IMR-90 (cell line): ENCODE data around the gene CLDN7. TPM values are rescaled to one million over a fixed set of nuclear protein-coding genes. Genes with fewer than 3 reads are reported as not detected.
A peak's percentile ranks its signal among the peaks of the same experiment; 100 is the strongest.

Experiments used
- ATAC-seq: fragments of 200-7000 bp; cut with Tn5 transposase; 2 replicates; pipeline ENCODE4 v1.9.1; 2020; ENCODE audit warnings: low read depth, mild to moderate bottlenecking, moderate library complexity
- BruUV-seq: library from RNA; stranded (reverse); fragments of 400-500 nt; replicated peaks from 2 replicates; lab custom pipeline; 2021; lab: Mats Ljungman, UMichigan
- CTCF ChIA-PET: fragments of 300-600 bp; formaldehyde crosslinking; extraction: SDS; loops from one replicate; lab custom pipeline; 2021; ENCODE audit warnings: antibody characterized with exemption; lab: Yijun Ruan, JAX
- POLR2A ChIA-PET: fragments of 300-600 bp; sonication (Branson Sonifier 250); formaldehyde crosslinking; loops from one replicate; lab custom pipeline; 2022; ENCODE audit warnings: antibody characterized with exemption; ENCODE audit not compliant: unreplicated experiment; lab: Charles Lee
- DNase-seq: peaks from one replicate; pipeline ENCODE4 v3.0.0; 2013
- H2AFZ ChIP-seq: replicated peaks from 2 replicates; pipeline ENCODE3; 2013; ENCODE audit warnings: low read length, mild to moderate bottlenecking; ENCODE audit not compliant: poor library complexity
- H2AK5ac ChIP-seq: 2 replicates; pipeline ENCODE4 v1.6.1; 2013; ENCODE audit warnings: low read depth, low read length, inconsistent platforms
- H2AK9ac ChIP-seq: replicated peaks from 2 replicates; pipeline ENCODE3; 2013; ENCODE audit warnings: mild to moderate bottlenecking, low read depth, low read length, moderate library complexity; ENCODE audit not compliant: poor library complexity
- H2BK120ac ChIP-seq: 2 replicates; pipeline ENCODE4 v1.6.1; 2013; ENCODE audit warnings: low read depth, low read length, inconsistent platforms
- H2BK15ac ChIP-seq: 3 replicates; pipeline ENCODE4 v1.6.1; 2013; ENCODE audit warnings: low read depth, low read length, inconsistent platforms
- H2BK20ac ChIP-seq: 2 replicates; pipeline ENCODE4 v1.6.1; 2013; ENCODE audit warnings: low read depth, mild to moderate bottlenecking, inconsistent platforms, low read length, moderate library complexity
- H2BK5ac ChIP-seq: 2 replicates; pipeline ENCODE4 v1.6.1; 2013; ENCODE audit warnings: mild to moderate bottlenecking, low read depth, low read length, inconsistent platforms; ENCODE audit not compliant: poor library complexity, severe bottlenecking
- H3K14ac ChIP-seq: replicated peaks from 2 replicates; pipeline ENCODE4 v1.6.1; 2013; ENCODE audit warnings: low read depth, low read length, inconsistent platforms
- H3K18ac ChIP-seq: 2 replicates; pipeline ENCODE4 v1.6.1; 2013; ENCODE audit warnings: low read depth, low read length, control low read depth
- H3K23ac ChIP-seq: 2 replicates; pipeline ENCODE4 v1.6.1; 2013; ENCODE audit warnings: low read depth, low read length, inconsistent platforms
- H3K27ac ChIP-seq: 2 replicates; pipeline ENCODE4 v1.5.1; 2013; ENCODE audit warnings: mild to moderate bottlenecking, control low read depth, low read length; ENCODE audit not compliant: insufficient read depth
- H3K27me3 ChIP-seq: 2 replicates; pipeline ENCODE4 v1.6.1; 2013; ENCODE audit warnings: low read length; ENCODE audit not compliant: control insufficient read depth, insufficient read depth
- H3K36me3 ChIP-seq: 2 replicates; pipeline ENCODE4 v1.6.1; 2013; ENCODE audit warnings: low read length, mixed read lengths; ENCODE audit not compliant: control insufficient read depth, insufficient read depth
- H3K4ac ChIP-seq: 2 replicates; pipeline ENCODE4 v1.6.1; 2013; ENCODE audit warnings: low read depth, low read length, inconsistent platforms
- H3K4me1 ChIP-seq: 2 replicates; pipeline ENCODE4 v1.6.1; 2013; ENCODE audit warnings: low read length, mixed read lengths; ENCODE audit not compliant: control insufficient read depth, insufficient read depth
- H3K4me2 ChIP-seq: 2 replicates; pipeline ENCODE4 v1.6.1; 2013; ENCODE audit warnings: low read depth, mild to moderate bottlenecking, control low read depth, low read length, moderate library complexity
- H3K4me3 ChIP-seq: 2 replicates; pipeline ENCODE4 v1.5.1; 2013; ENCODE audit warnings: low read depth, mild to moderate bottlenecking, control low read depth, low read length, moderate library complexity; ENCODE audit not compliant: insufficient read depth
- H3K56ac ChIP-seq: 2 replicates; pipeline ENCODE4 v1.6.1; 2013; ENCODE audit warnings: low read length, inconsistent platforms; ENCODE audit not compliant: insufficient read depth; ENCODE audit errors: extremely low read depth
- H3K79me1 ChIP-seq, 2 experiments: 2 replicates each; pipeline ENCODE4 v1.6.1; 2013; ENCODE audit warnings: low read length in 2 of 2, inconsistent platforms in 1 of 2, low read depth in 1 of 2
- H3K9ac ChIP-seq: 2 replicates; pipeline ENCODE4 v1.6.1; 2013; ENCODE audit warnings: low read depth, low read length, control low read depth
- H3K9me1 ChIP-seq: 2 replicates; pipeline ENCODE4 v1.6.1; 2013; ENCODE audit warnings: low read length, inconsistent platforms; ENCODE audit not compliant: insufficient read depth
- H3K9me3 ChIP-seq: 2 replicates; pipeline ENCODE4 v1.6.1; 2013; ENCODE audit warnings: low read length; ENCODE audit not compliant: control insufficient read depth, insufficient read depth
- H4K20me1 ChIP-seq: 2 replicates; pipeline ENCODE4 v1.6.1; 2013; ENCODE audit warnings: low read length, inconsistent platforms; ENCODE audit not compliant: insufficient read depth
- H4K5ac ChIP-seq: 2 replicates; pipeline ENCODE4 v1.6.1; 2013; ENCODE audit warnings: mild to moderate bottlenecking, low read depth, low read length, control low read depth
- H4K8ac ChIP-seq, 2 experiments: 2 replicates each; pipeline ENCODE4 v1.6.1; 2013; ENCODE audit warnings: low read depth in 2 of 2, low read length in 2 of 2, control low read depth in 1 of 2, inconsistent platforms in 1 of 2
- H4K91ac ChIP-seq: 2 replicates; pipeline ENCODE4 v1.6.1; 2013; ENCODE audit warnings: low read depth, low read length, inconsistent platforms; ENCODE audit not compliant: insufficient read depth
- CEBPB ChIP-seq: IDR thresholded peaks from 2 replicates; pipeline ENCODE4 v1.6.1; 2012; ENCODE audit warnings: low read depth, low read length, improper control_type of control experiment
- ELK1 ChIP-seq: fragments of 150-350 bp; IDR thresholded peaks from 2 replicates; pipeline ENCODE4 v1.6.1; 2016; ENCODE audit warnings: low read depth, mild to moderate bottlenecking, low read length, moderate library complexity, borderline replicate concordance
- FOS ChIP-seq: fragments of 150-350 bp; IDR thresholded peaks from 2 replicates; pipeline ENCODE4 v1.6.1; 2016; ENCODE audit warnings: low read depth, low read length
- MAFK ChIP-seq: IDR thresholded peaks from 2 replicates; pipeline ENCODE4 v1.6.1; 2012; ENCODE audit warnings: low read depth, low read length, improper control_type of control experiment
- MXI1 ChIP-seq: IDR thresholded peaks from 2 replicates; pipeline ENCODE4 v1.6.1; 2012; ENCODE audit warnings: low read depth, mild to moderate bottlenecking, low read length, moderate library complexity, borderline replicate concordance
- NFE2L2 ChIP-seq: fragments of 150-350 bp; IDR thresholded peaks from 2 replicates; pipeline ENCODE4 v1.6.1; 2016; ENCODE audit warnings: low read depth, mild to moderate bottlenecking, low read length
- RCOR1 ChIP-seq: IDR thresholded peaks from 2 replicates; pipeline ENCODE4 v1.6.1; 2012; ENCODE audit warnings: mild to moderate bottlenecking, low read length, improper control_type of control experiment; ENCODE audit not compliant: insufficient replicate concordance
- RFX5 ChIP-seq: IDR thresholded peaks from 2 replicates; pipeline ENCODE4 v1.8.0; 2012; ENCODE audit warnings: low read depth, mild to moderate bottlenecking, low read length, moderate library complexity
- SMC3 ChIP-seq: fragments of 150-350 bp; IDR thresholded peaks from 2 replicates; pipeline ENCODE4 v1.6.1; 2016; ENCODE audit warnings: low read depth, mild to moderate bottlenecking, antibody characterized with exemption, low read length, moderate library complexity
- USF2 ChIP-seq: fragments of 150-350 bp; IDR thresholded peaks from 2 replicates; pipeline ENCODE4 v1.6.1; 2017; ENCODE audit warnings: mild to moderate bottlenecking, antibody characterized with exemption, low read length, low read depth
- WGBS, 2 experiments: methylation state at CpG; one replicate each; pipeline versions ENCODE4 v1.1.5 to v1.1.7; 2013; ENCODE audit warnings: missing lambda C conversion rate in 2 of 2; ENCODE audit not compliant: insufficient read length in 1 of 2; ENCODE audit errors: extremely low coverage in 2 of 2; 5-methylcytosine and 5-hydroxymethylcytosine counted together
- dilution Hi-C: fragments of 300-500 bp; cut with HindIII; formaldehyde crosslinking; loops from one replicate; pipeline ENCODE4 v1.14.3; 2018; ENCODE audit warnings: low sequenced_read_pairs; ENCODE audit not compliant: unreplicated experiment
- in situ Hi-C: fragments of 300-500 bp; cut with MboI; formaldehyde crosslinking; loops from 3 replicates; pipeline ENCODE4 v1.14.3; 2019; ENCODE audit warnings: low sequenced_read_pairs, inconsistent platforms, mixed read lengths
- intact Hi-C: fragments of 100-400 bp; cut with micrococcal nuclease; formaldehyde crosslinking; loops from 2 replicates; pipeline ENCODE4 v1.10.0; 2022
- polyA plus RNA-seq, 3 experiments: library from polyadenylated mRNA; depleted of rRNA; stranded (reverse); fragments of >200 nt; gene quantifications; 2 replicates each; pipeline ENCODE4 v1.2.3, GENCODE V29; 2012; ENCODE audit warnings: low replicate concordance in 1 of 3
- total RNA-seq: library from RNA; depleted of rRNA; stranded (reverse); fragments of >200 nt; gene quantifications from 2 replicates; pipeline ENCODE4 v1.2.3, GENCODE V29; 2012
- TF ChIP-seq, protein P1 (sequence below): conservative IDR thresholded peaks from 2 replicates; pipeline ENCODE4 v1.5.1; 2012; ENCODE audit warnings: mild to moderate bottlenecking, low read depth, low read length, improper control_type of control experiment

The CLDN7 gene
- total and polyA plus RNA-seq, 2 of the 4 experiments (the other 2 are of a cell fraction): 1.4 TPM

- H2BK20ac ChIP-seq: no peak overlapping the region
- intact Hi-C loops (no loop called here), dilution Hi-C loops (no loop called here), in situ Hi-C loops (no loop called here)
- no peaks in the 10 kb centered on the region for H3K9me1 ChIP-seq
- no TSS peak for BruUV-seq
- H4K91ac ChIP-seq: no peak overlapping the region
- H2BK15ac ChIP-seq: no peak overlapping the region
- H3K79me1 ChIP-seq: no peaks in the 10 kb centered on the region
- H3K4ac ChIP-seq: no peak overlapping the region
- no peak for DNase-seq
- H2AK5ac ChIP-seq: no peak overlapping the region
- no peaks in the 10 kb centered on the region for H4K20me1 ChIP-seq
- ATAC-seq: no peak
- H2BK120ac ChIP-seq: no peak overlapping the region
- H3K4me2 ChIP-seq: no peak overlapping the region
- ChIA-PET CTCF (interaction anchor here (1.0 kb wide), 1 partner anchor 13 kb away, joined by 5 read pairs; no protein-coding TSS in a partner anchor), POLR2A (no interaction called here)
- WGBS, 2 experiments: 84% methylated on average over 5 of the region's 18 CpGs; no CpG with 5 or more reads in 1 of the 2 experiments
- H3K18ac ChIP-seq: no peak overlapping the region
- no peak overlapping the region for H3K23ac ChIP-seq
- no peak overlapping the region for H3K27ac ChIP-seq
- H2AFZ ChIP-seq: peak overlapping the region; percentile 7
- no peak overlapping the region for H2BK5ac ChIP-seq
- H3K9me3 ChIP-seq: no peaks in the 10 kb centered on the region
- no peaks in the 10 kb centered on the region for H3K36me3 ChIP-seq
- peaks cover 47% of the 10 kb centered on the region for H3K27me3 ChIP-seq
- H2AK9ac ChIP-seq: no peak overlapping the region
- H4K5ac ChIP-seq: no peak overlapping the region
- H4K8ac ChIP-seq: no peak overlapping the region
- H3K56ac ChIP-seq: no peak overlapping the region
- H3K14ac ChIP-seq: no peak overlapping the region
- TF ChIP-seq FOS (no peak), NFE2L2 (no peak), MAFK (no peak), RFX5 (no peak), RCOR1 (no peak), USF2 (no peak), ELK1 (no peak), CEBPB (no peak), SMC3 (no peak), MXI1 (no peak)
- TF ChIP-seq, protein P1, sequence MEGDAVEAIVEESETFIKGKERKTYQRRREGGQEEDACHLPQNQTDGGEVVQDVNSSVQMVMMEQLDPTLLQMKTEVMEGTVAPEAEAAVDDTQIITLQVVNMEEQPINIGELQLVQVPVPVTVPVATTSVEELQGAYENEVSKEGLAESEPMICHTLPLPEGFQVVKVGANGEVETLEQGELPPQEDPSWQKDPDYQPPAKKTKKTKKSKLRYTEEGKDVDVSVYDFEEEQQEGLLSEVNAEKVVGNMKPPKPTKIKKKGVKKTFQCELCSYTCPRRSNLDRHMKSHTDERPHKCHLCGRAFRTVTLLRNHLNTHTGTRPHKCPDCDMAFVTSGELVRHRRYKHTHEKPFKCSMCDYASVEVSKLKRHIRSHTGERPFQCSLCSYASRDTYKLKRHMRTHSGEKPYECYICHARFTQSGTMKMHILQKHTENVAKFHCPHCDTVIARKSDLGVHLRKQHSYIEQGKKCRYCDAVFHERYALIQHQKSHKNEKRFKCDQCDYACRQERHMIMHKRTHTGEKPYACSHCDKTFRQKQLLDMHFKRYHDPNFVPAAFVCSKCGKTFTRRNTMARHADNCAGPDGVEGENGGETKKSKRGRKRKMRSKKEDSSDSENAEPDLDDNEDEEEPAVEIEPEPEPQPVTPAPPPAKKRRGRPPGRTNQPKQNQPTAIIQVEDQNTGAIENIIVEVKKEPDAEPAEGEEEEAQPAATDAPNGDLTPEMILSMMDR: no peak
- H3K4me1 ChIP-seq: peaks cover 2% of the 10 kb centered on the region; the same call in 1 of the 2 replicates
- H3K9ac ChIP-seq: no peak overlapping the region
- H3K4me3 ChIP-seq: no peak overlapping the region
Observed at GRCh38 chr17:7283471-7284216, 21.4 kb upstream of the CLDN7 start.
